ENCODE results near the gene CEL. TPM values are rescaled to one million over a fixed set of nuclear protein-coding genes. Genes with fewer than 3 reads are reported as not detected.

CEL gene
- total RNA-seq, 1 experiment from 2014 or later = 3.6 TPM

GRCh38 chr9:133088756-133089155 is 27.0 kb downstream of the CEL start:
- H3K4me1 ChIP-seq (ENCODE audit: insufficient read depth, low read length) = no peaks in the 10 kb centered on the region
- H3K18ac ChIP-seq (ENCODE audit: insufficient read length, low read depth, low read length) = no peak overlapping the region
- WGBS (ENCODE audit: extremely low coverage, insufficient read length, low lambda C conversion rate) = no CpG with 5 or more reads among the region's 7 CpGs
- H2BK5ac ChIP-seq (ENCODE audit: insufficient read length, low read length) = no peak overlapping the region
- no peaks in the 10 kb centered on the region for H3K9me3 ChIP-seq (ENCODE audit: control insufficient read depth, low read depth, low read length)
- Mint-ChIP-seq H3K4me3 (no peak overlapping the region), H3K27me3 (ENCODE audit: low read depth) (peaks cover 4% of the 10 kb centered on the region; the same call in 1 of the 2 replicates), H3K4me1 (0 out of 4 replicates have a peak, but pooled peaks cover 0 to 2% of the 10 kb centered on the region in 2 experiments), H3K9me3 (no peaks in the 10 kb centered on the region), H3K36me3 (ENCODE audit: insufficient read depth in 1 of 3, low read depth in 3 of 3) (no peaks in the 10 kb centered on the region), H3K27ac (no peak overlapping the region; a peak in 1 of 7 replicates)
- no peak overlapping the region for H3K14ac ChIP-seq (ENCODE audit: insufficient read depth, low read length)
- no peak overlapping the region for H2AK5ac ChIP-seq (ENCODE audit: insufficient read length, low read length)
- H3K4me2 ChIP-seq (ENCODE audit: insufficient read depth, insufficient read length, low read length) = no peak overlapping the region
- no peak overlapping the region for H3T11ph ChIP-seq (ENCODE audit: low read length)
- H4K5ac ChIP-seq (ENCODE audit: insufficient read length, low read depth, low read length) = no peak overlapping the region
- H3K23ac ChIP-seq (ENCODE audit: insufficient read length, low read depth, low read length) = no peak overlapping the region
- no peak overlapping the region for H4K91ac ChIP-seq (ENCODE audit: insufficient read length, low read depth, low read length)
- H3K79me1 ChIP-seq (ENCODE audit: insufficient read depth, low read depth, low read length, poor library complexity, severe bottlenecking) = no peaks in the 10 kb centered on the region
- H3K56ac ChIP-seq (ENCODE audit: insufficient read length, low read depth, low read length) = no peak overlapping the region
- H3K9ac ChIP-seq (ENCODE audit: extremely low read depth, insufficient read length, low read length) = no peak overlapping the region
- H2BK15ac ChIP-seq (ENCODE audit: low read depth, low read length) = no peak overlapping the region
- H3K4ac ChIP-seq (ENCODE audit: low read depth, low read length) = no peak overlapping the region
- H2BK120ac ChIP-seq (ENCODE audit: low read depth, low read length, poor library complexity, severe bottlenecking) = no peak overlapping the region
- H3K27ac ChIP-seq (ENCODE audit: insufficient read length, low read depth, low read length) = no peak overlapping the region
- H3K27me3 ChIP-seq (ENCODE audit: insufficient read depth, low read length) = no peaks in the 10 kb centered on the region
- no peak overlapping the region for H2BK20ac ChIP-seq (ENCODE audit: low read depth, low read length, poor library complexity, severe bottlenecking)
- no peaks in the 10 kb centered on the region for H3K23me2 ChIP-seq (ENCODE audit: insufficient read length, low read depth, low read length, poor library complexity, severe bottlenecking)
- no peak for DNase-seq
- H2AFZ ChIP-seq (ENCODE audit: low read length) = no peak overlapping the region
- no peak overlapping the region for H2BK12ac ChIP-seq (ENCODE audit: insufficient read length, low read depth, low read length)
- TF ChIP-seq CTCF (conservative IDR thresholded peaks at IDR 0.05) = no peak
- H4K20me1 ChIP-seq (ENCODE audit: control insufficient read depth, insufficient read depth, insufficient read length) = no peaks in the 10 kb centered on the region
- H3K79me2 ChIP-seq (ENCODE audit: insufficient read depth, low read length) = no peaks in the 10 kb centered on the region
- no peak overlapping the region for H4K8ac ChIP-seq (replicated peaks; ENCODE audit: insufficient read length, low read depth, low read length)
